DOHH2 (cell line): ENCODE results near the gene MACROH2A2.

Experiments used
- H3F3A ChIP-seq: fragments of 200-600 bp; sonication (generic), shearing (Covaris generic); 2 replicates; pipeline ENCODE4 v1.6.0; 2016; ENCODE audit warnings: antibody characterized with exemption, mild to moderate bottlenecking; ENCODE audit not compliant: control insufficient read depth, insufficient read depth
- H3K27ac ChIP-seq: fragments of 200-600 bp; sonication (generic); 2 replicates; pipeline ENCODE4 v1.5.1; 2014; ENCODE audit warnings: low read depth, mild to moderate bottlenecking, low read length, moderate library complexity
- H3K27me3 ChIP-seq: fragments of 200-600 bp; sonication (generic); 2 replicates; pipeline ENCODE4 v1.6.1; 2014; ENCODE audit warnings: mild to moderate bottlenecking, low read length, mixed read lengths; ENCODE audit not compliant: control insufficient read depth
- H3K36me3 ChIP-seq: fragments of 200-600 bp; sonication (generic); 2 replicates; pipeline ENCODE4 v1.6.1; 2014; ENCODE audit warnings: mild to moderate bottlenecking, low read length, moderate library complexity, mixed read lengths; ENCODE audit not compliant: control insufficient read depth
- H3K4me1 ChIP-seq: fragments of 200-600 bp; sonication (generic); 2 replicates; pipeline ENCODE4 v1.6.1; 2014; ENCODE audit warnings: mild to moderate bottlenecking, low read length, mixed read lengths; ENCODE audit not compliant: control insufficient read depth
- H3K4me2 ChIP-seq: fragments of 200-600 bp; sonication (generic); 2 replicates; pipeline ENCODE4 v1.6.0; 2014; ENCODE audit warnings: mild to moderate bottlenecking, low read length, moderate library complexity
- H3K4me3 ChIP-seq: fragments of 200-600 bp; sonication (generic); 2 replicates; pipeline ENCODE4 v1.5.1; 2014; ENCODE audit warnings: mild to moderate bottlenecking, low read length, mixed read lengths
- H3K79me2 ChIP-seq: fragments of 200-600 bp; sonication (generic); 2 replicates; pipeline ENCODE4 v1.6.1; 2014; ENCODE audit warnings: mild to moderate bottlenecking, low read length, mixed read lengths; ENCODE audit not compliant: control insufficient read depth
- H3K9me2 ChIP-seq: fragments of 200-600 bp; sonication (generic); replicated peaks from 2 replicates; pipeline ENCODE4 v1.6.1; 2014; ENCODE audit warnings: mild to moderate bottlenecking, low read length, mixed read lengths; ENCODE audit not compliant: control insufficient read depth
- H3K9me3 ChIP-seq: fragments of 200-600 bp; sonication (generic); 2 replicates; pipeline ENCODE4 v1.6.1; 2014; ENCODE audit warnings: antibody characterized with exemption, low read length, mixed read lengths; ENCODE audit not compliant: control insufficient read depth, insufficient read depth
- H4K20me1 ChIP-seq: fragments of 200-600 bp; sonication (generic); 2 replicates; pipeline ENCODE4 v1.6.0; 2014; ENCODE audit warnings: low read depth, mild to moderate bottlenecking, antibody characterized with exemption, low read length, moderate library complexity; ENCODE audit not compliant: control insufficient read depth, insufficient read depth
- EZH2phosphoT487 ChIP-seq: fragments of 200-600 bp; sonication (generic); IDR thresholded peaks from 2 replicates; pipeline ENCODE4 v1.6.1; 2017; ENCODE audit warnings: borderline replicate concordance, mild to moderate bottlenecking, antibody characterized with exemption, low read length, moderate library complexity, mixed read lengths
- TF ChIP-seq, protein P1 (sequence below): fragments of 200-600 bp; sonication (generic); IDR thresholded peaks from one replicate; pipeline ENCODE4 v1.5.1; 2014; ENCODE audit warnings: antibody characterized with exemption, mild to moderate bottlenecking, low read depth, low read length; ENCODE audit not compliant: poor library complexity, severe bottlenecking

The MACROH2A2 gene

DNA sequence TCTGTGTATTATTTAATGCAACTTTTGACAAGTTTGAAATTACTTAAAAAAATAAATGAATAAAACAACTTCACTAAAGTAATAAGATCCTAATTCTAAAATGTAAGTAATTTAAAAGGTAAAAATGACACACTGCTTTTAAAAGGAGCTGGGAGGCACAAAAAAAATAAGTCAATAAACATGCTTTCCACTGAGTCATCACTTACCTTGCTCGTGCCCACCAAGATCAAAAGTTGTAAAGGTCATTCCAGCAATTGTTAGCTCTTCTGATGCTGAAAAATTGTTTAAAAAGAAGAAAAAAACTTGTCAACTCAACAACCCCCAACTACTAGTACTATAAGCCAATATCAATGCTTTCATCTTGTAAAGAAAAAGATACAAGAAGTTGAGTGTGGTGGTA, 108.2 kb downstream of the MACROH2A2 start:
- H3K27me3 ChIP-seq = no peaks in the 10 kb centered on the region
- no peak overlapping the region for H3K27ac ChIP-seq
- H3K79me2 ChIP-seq = peaks cover 61% of the 10 kb centered on the region
- no peak overlapping the region for H3K4me3 ChIP-seq
- H3K4me2 ChIP-seq = no peak overlapping the region
- peaks cover 4% of the 10 kb centered on the region; the same call in 1 of the 2 replicates for H3F3A ChIP-seq
- H3K4me1 ChIP-seq = peaks cover 25% of the 10 kb centered on the region
- TF ChIP-seq, protein P1, sequence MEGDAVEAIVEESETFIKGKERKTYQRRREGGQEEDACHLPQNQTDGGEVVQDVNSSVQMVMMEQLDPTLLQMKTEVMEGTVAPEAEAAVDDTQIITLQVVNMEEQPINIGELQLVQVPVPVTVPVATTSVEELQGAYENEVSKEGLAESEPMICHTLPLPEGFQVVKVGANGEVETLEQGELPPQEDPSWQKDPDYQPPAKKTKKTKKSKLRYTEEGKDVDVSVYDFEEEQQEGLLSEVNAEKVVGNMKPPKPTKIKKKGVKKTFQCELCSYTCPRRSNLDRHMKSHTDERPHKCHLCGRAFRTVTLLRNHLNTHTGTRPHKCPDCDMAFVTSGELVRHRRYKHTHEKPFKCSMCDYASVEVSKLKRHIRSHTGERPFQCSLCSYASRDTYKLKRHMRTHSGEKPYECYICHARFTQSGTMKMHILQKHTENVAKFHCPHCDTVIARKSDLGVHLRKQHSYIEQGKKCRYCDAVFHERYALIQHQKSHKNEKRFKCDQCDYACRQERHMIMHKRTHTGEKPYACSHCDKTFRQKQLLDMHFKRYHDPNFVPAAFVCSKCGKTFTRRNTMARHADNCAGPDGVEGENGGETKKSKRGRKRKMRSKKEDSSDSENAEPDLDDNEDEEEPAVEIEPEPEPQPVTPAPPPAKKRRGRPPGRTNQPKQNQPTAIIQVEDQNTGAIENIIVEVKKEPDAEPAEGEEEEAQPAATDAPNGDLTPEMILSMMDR = no peak
- no peak for TF ChIP-seq EZH2phosphoT487
- no peaks in the 10 kb centered on the region for H3K9me2 ChIP-seq
- peaks cover 88% of the 10 kb centered on the region for H3K36me3 ChIP-seq
- H3K9me3 ChIP-seq = no peaks in the 10 kb centered on the region
- peaks cover 14% of the 10 kb centered on the region for H4K20me1 ChIP-seq
